Mesothelial cell of epicardium (in vitro differentiated cells): ENCODE data around the gene FBXL14. TPM values are rescaled to one million over a fixed set of nuclear protein-coding genes. Genes with fewer than 3 reads are reported as not detected.
A peak's percentile ranks its signal among the peaks of the same experiment; 100 is the strongest.

Source experiments
- DNase-seq, 2 experiments: peaks; one replicate each; pipeline ENCODE4 v3.0.0; 2021; ENCODE audit warnings: low spot score in 2 of 2; ENCODE audit not compliant: unreplicated experiment in 2 of 2
- H3K27ac Mint-ChIP-seq: 2 replicates; pipeline ENCODE4 v1.8.0; 2021; ENCODE audit warnings: mixed read lengths
- H3K27me3 Mint-ChIP-seq: 2 replicates; pipeline ENCODE4 v1.8.0; 2021; ENCODE audit warnings: low read depth, mixed read lengths
- H3K36me3 Mint-ChIP-seq: 2 replicates; pipeline ENCODE4 v1.8.0; 2021; ENCODE audit warnings: mixed read lengths
- H3K4me1 Mint-ChIP-seq: 2 replicates; pipeline ENCODE4 v1.8.0; 2021; ENCODE audit warnings: mixed read lengths
- H3K4me3 Mint-ChIP-seq: 2 replicates; pipeline ENCODE4 v1.8.0; 2021; ENCODE audit warnings: mild to moderate bottlenecking, moderate library complexity, mixed read lengths
- H3K9me3 Mint-ChIP-seq: 2 replicates; pipeline ENCODE4 v1.8.0; 2021; ENCODE audit warnings: mixed read lengths
- CTCF ChIP-seq: fragments of 200-600 bp; sonication (generic); IDR thresholded peaks from one replicate; pipeline ENCODE4 v1.5.0; 2021; ENCODE audit warnings: antibody characterized with exemption; ENCODE audit not compliant: unreplicated experiment
- total RNA-seq: library from RNA; stranded (reverse); gene quantifications from 3 replicates; pipeline ENCODE4 v1.2.1, GENCODE V29; 2021

FBXL14 gene
- total RNA-seq, 1 donor from 2014 or later = 14.8 TPM

- Mint-ChIP-seq H3K27ac (peak overlapping the region; percentile 88), H3K4me1 (peaks cover 41% of the 10 kb centered on the region), H3K36me3 (peaks cover 4% of the 10 kb centered on the region), H3K27me3 (peaks cover 61% of the 10 kb centered on the region), H3K9me3 (no peaks in the 10 kb centered on the region), H3K4me3 (peak overlapping the region; percentile 20)
- TF ChIP-seq CTCF = no peak
- peak in 1 of 2 experiments; percentile 45 for DNase-seq
Observed at GRCh38 chr12:1575408-1576401, 18.7 kb downstream of the FBXL14 start.

DNA sequence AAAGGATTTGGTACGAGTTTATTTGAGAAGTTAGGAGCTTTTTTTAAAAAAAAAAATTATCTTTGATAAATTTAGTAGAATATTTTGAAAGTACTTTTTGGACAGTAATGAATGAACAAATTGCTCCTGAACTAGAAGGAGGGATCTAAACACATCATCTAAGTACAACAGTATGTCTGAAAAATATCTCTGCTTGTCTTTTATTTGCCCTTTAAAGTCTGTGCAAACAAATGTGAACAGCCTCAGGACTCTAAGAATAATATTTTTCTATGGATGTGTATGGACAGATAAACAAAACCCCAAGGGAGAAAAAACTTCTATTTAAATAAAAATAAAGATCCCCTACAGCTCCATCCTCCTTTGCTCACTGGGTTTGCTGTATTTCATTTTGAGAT, 19.5 kb downstream of the FBXL14 start:
- peaks cover 61% of the 10 kb centered on the region for H3K27me3 Mint-ChIP-seq
- peaks cover 4% of the 10 kb centered on the region for H3K36me3 Mint-ChIP-seq
- H3K4me3 Mint-ChIP-seq = no peak overlapping the region

DNA sequence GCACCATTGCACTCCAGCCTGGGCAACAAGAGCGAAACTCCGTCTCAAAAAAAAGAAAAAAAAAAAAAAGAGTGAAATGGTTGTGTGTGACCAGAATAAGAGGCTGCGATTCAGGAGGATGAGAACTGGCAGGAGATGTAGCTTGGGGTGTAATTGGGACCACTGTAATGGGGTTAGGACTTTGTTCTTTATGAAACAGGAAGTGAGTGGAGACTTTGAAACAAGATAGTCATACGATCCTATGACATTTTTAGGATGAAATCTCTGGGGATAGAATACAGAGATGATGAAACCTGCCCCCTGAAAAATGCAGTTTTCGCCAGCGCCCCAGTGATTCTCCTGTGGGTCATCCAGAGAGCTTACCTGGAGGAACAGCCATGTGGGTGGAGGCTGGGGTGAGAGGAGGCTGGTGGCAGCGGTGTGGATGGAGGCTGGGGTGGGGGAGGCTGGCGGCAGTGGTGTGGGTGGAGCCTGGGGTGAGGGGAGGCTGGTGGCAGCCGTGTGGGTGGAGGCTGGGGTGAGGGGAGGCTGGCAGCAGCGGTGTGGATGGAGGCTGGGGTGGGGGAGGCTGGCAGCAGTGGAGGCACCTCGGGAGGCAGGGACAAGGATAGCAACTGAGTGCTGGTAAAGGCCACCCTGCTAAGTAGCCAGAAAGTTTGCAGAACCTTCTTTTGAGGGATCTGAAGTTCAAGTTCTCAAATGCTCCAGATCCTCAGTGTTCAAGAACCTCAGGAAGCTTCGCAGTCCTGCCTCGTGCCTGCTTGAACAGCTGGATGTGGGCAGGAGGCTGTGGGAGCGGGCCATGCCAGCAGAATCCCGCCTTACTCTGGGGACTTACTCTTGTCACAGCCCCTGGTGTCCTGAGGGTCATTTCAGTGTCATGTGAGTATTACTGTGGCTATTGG, 20.2 kb downstream of the FBXL14 start:
- TF ChIP-seq CTCF = no peak
- Mint-ChIP-seq H3K4me3 (no peak overlapping the region), H3K27ac (no peak overlapping the region), H3K9me3 (no peaks in the 10 kb centered on the region), H3K36me3 (peaks cover 4% of the 10 kb centered on the region), H3K27me3 (peaks cover 62% of the 10 kb centered on the region), H3K4me1 (peaks cover 41% of the 10 kb centered on the region)
- DNase-seq = no peak

More for the DNA sequence above, 19.5 kb downstream of the FBXL14 start:
- peak overlapping the region; percentile 88 for H3K27ac Mint-ChIP-seq
- DNase-seq = no peak
- H3K4me1 Mint-ChIP-seq = peaks cover 41% of the 10 kb centered on the region
- H3K9me3 Mint-ChIP-seq = no peaks in the 10 kb centered on the region
- TF ChIP-seq CTCF = no peak

GRCh38 chr12:1572731-1573130, 21.6 kb downstream of the FBXL14 start:
- peaks cover 56% of the 10 kb centered on the region for H3K27me3 Mint-ChIP-seq
- H3K9me3 Mint-ChIP-seq = no peaks in the 10 kb centered on the region
- H3K36me3 Mint-ChIP-seq = peaks cover 4% of the 10 kb centered on the region
- DNase-seq = no peak
- no peak overlapping the region for H3K4me3 Mint-ChIP-seq
- no peak for TF ChIP-seq CTCF
- H3K4me1 Mint-ChIP-seq = peaks cover 38% of the 10 kb centered on the region
- H3K27ac Mint-ChIP-seq = no peak overlapping the region

GRCh38 chr12:1567852-1568251, 26.5 kb downstream of the FBXL14 start:
- Mint-ChIP-seq H3K36me3 (no peaks in the 10 kb centered on the region), H3K9me3 (no peaks in the 10 kb centered on the region), H3K4me3 (no peak overlapping the region), H3K27ac (no peak overlapping the region), H3K4me1 (peaks cover 13% of the 10 kb centered on the region), H3K27me3 (peaks cover 58% of the 10 kb centered on the region)
- TF ChIP-seq CTCF = no peak
- no peak for DNase-seq
